Measurements from ENCODE around the gene PNPLA2.

Gene PNPLA2

GRCh38 chr11:786235-787083, 32.3 kb upstream of the PNPLA2 start:
- no peak for DNase-seq

- DNase-seq = no peak
Observed at GRCh38 chr11:787084-787675, 31.5 kb upstream of the PNPLA2 start.

- no peak for DNase-seq
Observed at GRCh38 chr11:788009-788640, 30.6 kb upstream of the PNPLA2 start.

GRCh38 chr11:788953-789940, 29.5 kb upstream of the PNPLA2 start:
- no peak for DNase-seq

GRCh38 chr11:789943-790342, 28.8 kb upstream of the PNPLA2 start, which contains the start of gene CEND1:
TSS of gene CEND1 (minus strand) at chr11:790090. CDS start at chr11:788576, 1,514 bp downstream.
- DNase-seq = peak; percentile 39

GRCh38 chr11:790721-791564, 27.8 kb upstream of the PNPLA2 start:
- DNase-seq = no peak

GRCh38 chr11:791658-792534, 26.8 kb upstream of the PNPLA2 start:
- no peak for DNase-seq

GRCh38 chr11:792535-792821, 26.2 kb upstream of the PNPLA2 start:
- no peak for DNase-seq

- no peak for DNase-seq
Observed at GRCh38 chr11:792873-793272, 25.8 kb upstream of the PNPLA2 start.

- no peak for DNase-seq
Observed at GRCh38 chr11:793556-793955, 25.2 kb upstream of the PNPLA2 start.

- DNase-seq = no peak
Observed at GRCh38 chr11:794013-794765, 24.5 kb upstream of the PNPLA2 start.

GRCh38 chr11:794766-795633, 23.7 kb upstream of the PNPLA2 start:
- no peak for DNase-seq

- peak; percentile 80 for DNase-seq
Observed at GRCh38 chr11:795634-796564, 22.8 kb upstream of the PNPLA2 start.

- no peak for DNase-seq
Observed at GRCh38 chr11:796565-797295, 22.0 kb upstream of the PNPLA2 start.

- DNase-seq = peak; percentile 86
Observed at GRCh38 chr11:797296-798092, 21.2 kb upstream of the PNPLA2 start.

- DNase-seq = peak; percentile 75
Observed at GRCh38 chr11:798093-798713, 20.5 kb upstream of the PNPLA2 start, which contains the start of gene SLC25A22. TSS of gene SLC25A22 (minus strand) at chr11:798281. CDS start at chr11:795006, 3,275 bp downstream.
